ENCODE results near the gene FAM83D.

DNA sequence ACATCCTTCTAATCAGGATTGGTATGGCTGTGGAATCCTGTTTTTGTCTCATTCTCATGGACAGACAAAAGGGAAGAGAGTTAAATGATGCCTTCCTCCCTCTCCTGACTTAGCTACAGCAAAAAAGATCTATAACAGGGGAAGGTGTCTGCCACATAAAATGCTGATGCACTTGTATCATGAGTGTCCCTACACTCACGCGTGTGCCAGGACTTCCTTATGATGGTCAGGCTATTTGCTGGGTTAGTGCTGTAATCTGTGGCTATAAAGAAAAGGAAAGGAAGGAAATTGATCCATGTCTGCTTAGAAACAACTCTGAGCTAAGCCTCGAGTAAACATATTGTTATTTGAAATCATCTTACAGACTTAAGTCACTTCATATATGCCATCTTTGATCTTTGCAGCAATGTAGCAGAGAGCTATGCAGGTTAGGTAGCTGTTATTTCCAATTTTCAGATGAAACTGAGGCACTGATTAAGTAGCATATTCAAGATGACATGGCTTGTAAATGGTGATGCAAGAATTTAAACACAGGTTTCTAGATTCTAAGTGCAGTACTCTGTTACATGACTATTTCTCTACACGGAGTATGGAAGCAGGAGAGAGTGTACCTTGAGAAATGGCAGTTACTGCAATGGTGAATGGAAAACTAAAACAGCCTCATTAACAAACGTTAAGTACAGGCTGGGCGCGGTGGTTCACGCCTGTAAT, 27.6 kb downstream of the FAM83D start:
- TF ChIP-seq, protein P1, sequence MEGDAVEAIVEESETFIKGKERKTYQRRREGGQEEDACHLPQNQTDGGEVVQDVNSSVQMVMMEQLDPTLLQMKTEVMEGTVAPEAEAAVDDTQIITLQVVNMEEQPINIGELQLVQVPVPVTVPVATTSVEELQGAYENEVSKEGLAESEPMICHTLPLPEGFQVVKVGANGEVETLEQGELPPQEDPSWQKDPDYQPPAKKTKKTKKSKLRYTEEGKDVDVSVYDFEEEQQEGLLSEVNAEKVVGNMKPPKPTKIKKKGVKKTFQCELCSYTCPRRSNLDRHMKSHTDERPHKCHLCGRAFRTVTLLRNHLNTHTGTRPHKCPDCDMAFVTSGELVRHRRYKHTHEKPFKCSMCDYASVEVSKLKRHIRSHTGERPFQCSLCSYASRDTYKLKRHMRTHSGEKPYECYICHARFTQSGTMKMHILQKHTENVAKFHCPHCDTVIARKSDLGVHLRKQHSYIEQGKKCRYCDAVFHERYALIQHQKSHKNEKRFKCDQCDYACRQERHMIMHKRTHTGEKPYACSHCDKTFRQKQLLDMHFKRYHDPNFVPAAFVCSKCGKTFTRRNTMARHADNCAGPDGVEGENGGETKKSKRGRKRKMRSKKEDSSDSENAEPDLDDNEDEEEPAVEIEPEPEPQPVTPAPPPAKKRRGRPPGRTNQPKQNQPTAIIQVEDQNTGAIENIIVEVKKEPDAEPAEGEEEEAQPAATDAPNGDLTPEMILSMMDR (IDR thresholded peaks at IDR 0.05; ENCODE audit: poor library complexity, severe bottlenecking) = no peak
- no peak for TF ChIP-seq EZH2 (IDR thresholded peaks at IDR 0.05; ENCODE audit: borderline replicate concordance, insufficient read depth, low read length, poor library complexity, severe bottlenecking)
- no peak for TF ChIP-seq TAF1 (IDR thresholded peaks at IDR 0.05; ENCODE audit: low read depth)
- no peak for TF ChIP-seq POLR2AphosphoS5 (IDR thresholded peaks at IDR 0.05)
